Measurements from ENCODE around the gene VILL. TPM values are rescaled to one million over a fixed set of nuclear protein-coding genes. Genes with fewer than 3 reads are reported as not detected.

VILL gene
- total RNA-seq, 3 donors from 2014 or later, result 11.0 to 17.4 (median 15.4) TPM

- no peak for DNase-seq (ENCODE audit: low spot score in 2 of 2)
These were observed 9.9 kb upstream of the VILL start for GRCh38 chr3:37980462-37981347.

GRCh38 chr3:37981348-37981664 lies 9.3 kb upstream of the VILL start:
- H3K4me3 ChIP-seq, result no peak overlapping the region
- no peaks in the 10 kb centered on the region for H3K4me1 ChIP-seq
- intact Hi-C loops (cut with DNase I; ENCODE audit: low total_unique reads), result no loop called here
- H3K9me3 ChIP-seq, result no peaks in the 10 kb centered on the region
- H3K27ac ChIP-seq, result no peak overlapping the region
- TF ChIP-seq POLR2A (IDR thresholded peaks at IDR 0.05), result no peak
- no peak for TF ChIP-seq POLR2AphosphoS5 (IDR thresholded peaks at IDR 0.05)
- no peak for TF ChIP-seq CTCF (IDR thresholded peaks at IDR 0.05)
- DNase-seq (ENCODE audit: low spot score in 2 of 2), result no peak
- no peaks in the 10 kb centered on the region for H3K36me3 ChIP-seq
- no peaks in the 10 kb centered on the region for H3K27me3 ChIP-seq

More at GRCh38 chr3:37980462-37981347, 9.9 kb upstream of the VILL start:
- H3K36me3 ChIP-seq, result no peaks in the 10 kb centered on the region
- H3K4me3 ChIP-seq, result no peak overlapping the region
- no peak for TF ChIP-seq CTCF (IDR thresholded peaks at IDR 0.05)
- TF ChIP-seq POLR2A (IDR thresholded peaks at IDR 0.05), result no peak
- no peak for TF ChIP-seq POLR2AphosphoS5 (IDR thresholded peaks at IDR 0.05)
- H3K27me3 ChIP-seq, result no peaks in the 10 kb centered on the region
- no peaks in the 10 kb centered on the region for H3K4me1 ChIP-seq
- no peak overlapping the region for H3K27ac ChIP-seq
- H3K9me3 ChIP-seq, result no peaks in the 10 kb centered on the region
- intact Hi-C loops (cut with DNase I; ENCODE audit: low total_unique reads), result no loop called here

- Histone ChIP-seq H3K36me3 (no peaks in the 10 kb centered on the region), H3K4me3 (no peak overlapping the region)
- intact Hi-C loops (cut with DNase I; ENCODE audit: low total_unique reads), result no loop called here
These were observed 8.3 kb upstream of the VILL start for GRCh38 chr3:37982331-37982730.

GRCh38 chr3:37984051-37984450 lies 6.5 kb upstream of the VILL start:
- no peak for DNase-seq (ENCODE audit: low spot score in 2 of 2)
- TF ChIP-seq CTCF (IDR thresholded peaks at IDR 0.05), result no peak
- no peak for TF ChIP-seq POLR2A (IDR thresholded peaks at IDR 0.05)
- no peak for TF ChIP-seq POLR2AphosphoS5 (IDR thresholded peaks at IDR 0.05)
- Histone ChIP-seq H3K4me1 (no peaks in the 10 kb centered on the region), H3K36me3 (no peaks in the 10 kb centered on the region), H3K27ac (no peak overlapping the region), H3K4me3 (no peak overlapping the region), H3K9me3 (no peaks in the 10 kb centered on the region), H3K27me3 (no peaks in the 10 kb centered on the region)
- intact Hi-C loops (cut with DNase I; ENCODE audit: low total_unique reads), result no loop called here

More at GRCh38 chr3:37982331-37982730, 8.3 kb upstream of the VILL start:
- Histone ChIP-seq H3K27me3 (no peaks in the 10 kb centered on the region), H3K27ac (no peak overlapping the region), H3K4me1 (no peaks in the 10 kb centered on the region), H3K9me3 (no peaks in the 10 kb centered on the region)
- TF ChIP-seq POLR2AphosphoS5 (IDR thresholded peaks at IDR 0.05), result no peak
- TF ChIP-seq POLR2A (IDR thresholded peaks at IDR 0.05), result no peak
- no peak for TF ChIP-seq CTCF (IDR thresholded peaks at IDR 0.05)
- no peak for DNase-seq (ENCODE audit: low spot score in 2 of 2)

- no peaks in the 10 kb centered on the region for H3K4me1 ChIP-seq
- intact Hi-C loops (cut with DNase I; ENCODE audit: low total_unique reads), result no loop called here
- no peak for TF ChIP-seq POLR2A (IDR thresholded peaks at IDR 0.05)
- no peak for TF ChIP-seq POLR2AphosphoS5 (IDR thresholded peaks at IDR 0.05)
- no peak for TF ChIP-seq CTCF (IDR thresholded peaks at IDR 0.05)
- H3K27me3 ChIP-seq, result no peaks in the 10 kb centered on the region
- no peaks in the 10 kb centered on the region for H3K9me3 ChIP-seq
- no peak overlapping the region for H3K27ac ChIP-seq
- H3K36me3 ChIP-seq, result no peaks in the 10 kb centered on the region
- no peak for DNase-seq (ENCODE audit: low spot score in 2 of 2)
- no peak overlapping the region for H3K4me3 ChIP-seq
These were observed 6.0 kb upstream of the VILL start for GRCh38 chr3:37984596-37984995.
